OCI-LY7 (cell line): ENCODE results near the gene KLK15. TPM values are rescaled to one million over a fixed set of nuclear protein-coding genes. Genes with fewer than 3 reads are reported as not detected.

Experiments
- BruUV-seq: library from RNA; stranded (reverse); fragments of 400-500 nt; replicated peaks from 2 replicates; lab custom pipeline; 2021; lab: Mats Ljungman, UMichigan
- CTCF ChIA-PET: fragments of 300-600 bp; sonication (Branson Sonifier 250); formaldehyde crosslinking; loops from one replicate; lab custom pipeline; 2022; ENCODE audit warnings: antibody characterized with exemption; ENCODE audit not compliant: unreplicated experiment; lab: Charles Lee
- POLR2A ChIA-PET: fragments of 300-600 bp; sonication (Branson Sonifier 250); formaldehyde crosslinking; loops from one replicate; lab custom pipeline; 2022; ENCODE audit warnings: antibody characterized with exemption; lab: Charles Lee
- DNase-seq: peaks from one replicate; pipeline ENCODE4 v3.0.0-alpha.2; 2015; ENCODE audit warnings: low spot score
- H2AFZ ChIP-seq: fragments of 200-600 bp; sonication (generic), shearing (Covaris generic); 2 replicates; pipeline ENCODE4 v1.6.1; 2014; ENCODE audit warnings: mild to moderate bottlenecking, antibody characterized with exemption, low read length, moderate library complexity
- H3K27ac ChIP-seq: fragments of 200-600 bp; sonication (generic); 2 replicates; pipeline ENCODE4 v1.5.1; 2014; ENCODE audit warnings: mixed run types, low read depth, mild to moderate bottlenecking, moderate library complexity, low read length, inconsistent platforms; ENCODE audit not compliant: poor library complexity, severe bottlenecking
- H3K36me3 ChIP-seq: fragments of 200-600 bp; sonication (generic); 2 replicates; pipeline ENCODE4 v1.6.1; 2014; ENCODE audit warnings: mild to moderate bottlenecking, antibody characterized with exemption, low read length, moderate library complexity, mixed read lengths; ENCODE audit not compliant: insufficient read depth
- H3K4me1 ChIP-seq: fragments of 200-600 bp; sonication (generic); 2 replicates; pipeline ENCODE4 v1.5.1; 2014; ENCODE audit warnings: mild to moderate bottlenecking, low read length; ENCODE audit not compliant: insufficient read depth, poor library complexity, severe bottlenecking
- H3K4me2 ChIP-seq: fragments of 200-600 bp; sonication (generic); 2 replicates; pipeline ENCODE4 v1.6.1; 2014; ENCODE audit warnings: mild to moderate bottlenecking, low read length
- H3K4me3 ChIP-seq: fragments of 200-600 bp; sonication (generic); 2 replicates; pipeline ENCODE4 v1.5.1; 2014; ENCODE audit warnings: mild to moderate bottlenecking, low read depth, low read length; ENCODE audit not compliant: poor library complexity, severe bottlenecking
- H3K79me2 ChIP-seq: fragments of 200-600 bp; sonication (generic); 2 replicates; pipeline ENCODE4 v1.6.1; 2016; ENCODE audit warnings: low read depth, mild to moderate bottlenecking, low read length, moderate library complexity, mixed read lengths; ENCODE audit not compliant: insufficient read depth
- H3K9me2 ChIP-seq: fragments of 200-600 bp; sonication (generic); 2 replicates; pipeline ENCODE4 v1.6.1; 2016; ENCODE audit warnings: mild to moderate bottlenecking, low read length, mixed read lengths; ENCODE audit not compliant: insufficient read depth
- H3K9me3 ChIP-seq: fragments of 200-600 bp; sonication (generic); 2 replicates; pipeline ENCODE4 v1.6.1; 2014; ENCODE audit warnings: mild to moderate bottlenecking, mixed run types, low read length, mixed read lengths
- H4K20me1 ChIP-seq: fragments of 200-600 bp; sonication (generic); 2 replicates; pipeline ENCODE4 v1.6.1; 2014; ENCODE audit warnings: mild to moderate bottlenecking, antibody characterized with exemption, low read length, moderate library complexity, mixed read lengths; ENCODE audit not compliant: insufficient read depth
- EZH2phosphoT487 ChIP-seq: fragments of 200-600 bp; sonication (generic); IDR thresholded peaks from 2 replicates; pipeline ENCODE4 v1.6.1; 2018; ENCODE audit warnings: low read depth, borderline replicate concordance, mild to moderate bottlenecking, mixed run types, antibody characterized with exemption, low read length, moderate library complexity, mixed read lengths
- intact Hi-C: fragments of 100-400 bp; cut with micrococcal nuclease; formaldehyde crosslinking; loops from one replicate; pipeline ENCODE4 v1.10.0; 2022; ENCODE audit not compliant: unreplicated experiment
- total RNA-seq, 2 experiments: library from RNA; depleted of rRNA in 1 of 2; stranded (reverse); fragments of >200 nt in 1 of 2; shearing (Covaris generic) in 1 of 2; gene quantifications; 2 replicates each; pipeline ENCODE4 v1.2.3, GENCODE V29; 2014 to 2022
- TF ChIP-seq, protein P1 (sequence below): fragments of 200-600 bp; sonication (generic); conservative IDR thresholded peaks from 2 replicates; pipeline ENCODE4 v1.5.1; 2014; ENCODE audit warnings: mild to moderate bottlenecking, antibody characterized with exemption, low read length, moderate library complexity, mixed read lengths

Gene KLK15
- total RNA-seq, 2 experiments from 2014 or later, result not detected

DNA sequence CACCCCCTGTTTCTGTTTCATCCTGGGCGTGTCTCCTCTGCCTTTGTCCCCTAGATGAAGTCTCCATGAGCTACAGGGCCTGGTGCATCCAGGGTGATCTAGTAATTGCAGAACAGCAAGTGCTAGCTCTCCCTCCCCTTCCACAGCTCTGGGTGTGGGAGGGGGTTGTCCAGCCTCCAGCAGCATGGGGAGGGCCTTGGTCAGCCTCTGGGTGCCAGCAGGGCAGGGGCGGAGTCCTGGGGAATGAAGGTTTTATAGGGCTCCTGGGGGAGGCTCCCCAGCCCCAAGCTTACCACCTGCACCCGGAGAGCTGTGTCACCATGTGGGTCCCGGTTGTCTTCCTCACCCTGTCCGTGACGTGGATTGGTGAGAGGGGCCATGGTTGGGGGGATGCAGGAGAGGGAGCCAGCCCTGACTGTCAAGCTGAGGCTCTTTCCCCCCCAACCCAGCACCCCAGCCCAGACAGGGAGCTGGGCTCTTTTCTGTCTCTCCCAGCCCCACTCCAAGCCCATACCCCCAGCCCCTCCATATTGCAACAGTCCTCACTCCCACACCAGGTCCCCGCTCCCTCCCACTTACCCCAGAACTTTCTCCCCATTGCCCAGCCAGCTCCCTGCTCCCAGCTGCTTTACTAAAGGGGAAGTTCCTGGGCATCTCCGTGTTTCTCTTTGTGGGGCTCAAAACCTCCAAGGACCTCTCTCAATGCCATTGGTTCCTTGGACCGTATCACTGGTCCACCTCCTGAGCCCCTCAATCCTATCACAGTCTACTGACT lies 21.4 kb upstream of the KLK15 start, which contains the start of gene KLK3:
Gene KLK3, plus strand, starts transcription at position 280 of the 775 bp plus-strand sequence. Its CDS starts 41 bp downstream, at position 321.
- no peak within 1 kb of the TSS for H2AFZ ChIP-seq
- no peak within 1 kb of the TSS for H3K4me2 ChIP-seq
- no peak for TF ChIP-seq EZH2phosphoT487
- TF ChIP-seq, protein P1, sequence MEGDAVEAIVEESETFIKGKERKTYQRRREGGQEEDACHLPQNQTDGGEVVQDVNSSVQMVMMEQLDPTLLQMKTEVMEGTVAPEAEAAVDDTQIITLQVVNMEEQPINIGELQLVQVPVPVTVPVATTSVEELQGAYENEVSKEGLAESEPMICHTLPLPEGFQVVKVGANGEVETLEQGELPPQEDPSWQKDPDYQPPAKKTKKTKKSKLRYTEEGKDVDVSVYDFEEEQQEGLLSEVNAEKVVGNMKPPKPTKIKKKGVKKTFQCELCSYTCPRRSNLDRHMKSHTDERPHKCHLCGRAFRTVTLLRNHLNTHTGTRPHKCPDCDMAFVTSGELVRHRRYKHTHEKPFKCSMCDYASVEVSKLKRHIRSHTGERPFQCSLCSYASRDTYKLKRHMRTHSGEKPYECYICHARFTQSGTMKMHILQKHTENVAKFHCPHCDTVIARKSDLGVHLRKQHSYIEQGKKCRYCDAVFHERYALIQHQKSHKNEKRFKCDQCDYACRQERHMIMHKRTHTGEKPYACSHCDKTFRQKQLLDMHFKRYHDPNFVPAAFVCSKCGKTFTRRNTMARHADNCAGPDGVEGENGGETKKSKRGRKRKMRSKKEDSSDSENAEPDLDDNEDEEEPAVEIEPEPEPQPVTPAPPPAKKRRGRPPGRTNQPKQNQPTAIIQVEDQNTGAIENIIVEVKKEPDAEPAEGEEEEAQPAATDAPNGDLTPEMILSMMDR, result no peak
- CTCF ChIA-PET, result no interaction called here
- POLR2A ChIA-PET, result no interaction called here
- no peaks in the 10 kb centered on the region for H3K9me3 ChIP-seq
- H3K9me2 ChIP-seq, result no peaks in the 10 kb centered on the region
- H3K4me1 ChIP-seq, result no peaks in the 10 kb centered on the region
- no peaks in the 10 kb centered on the region for H3K79me2 ChIP-seq
- H3K27ac ChIP-seq, result no peak within 1 kb of the TSS
- no peak within 1 kb of the TSS for H3K4me3 ChIP-seq
- H3K36me3 ChIP-seq, result no peaks in the 10 kb centered on the region
- no peak for DNase-seq
- intact Hi-C loops, result no loop called here
- H4K20me1 ChIP-seq, result no peaks in the 10 kb centered on the region
- no TSS peak for BruUV-seq

DNA sequence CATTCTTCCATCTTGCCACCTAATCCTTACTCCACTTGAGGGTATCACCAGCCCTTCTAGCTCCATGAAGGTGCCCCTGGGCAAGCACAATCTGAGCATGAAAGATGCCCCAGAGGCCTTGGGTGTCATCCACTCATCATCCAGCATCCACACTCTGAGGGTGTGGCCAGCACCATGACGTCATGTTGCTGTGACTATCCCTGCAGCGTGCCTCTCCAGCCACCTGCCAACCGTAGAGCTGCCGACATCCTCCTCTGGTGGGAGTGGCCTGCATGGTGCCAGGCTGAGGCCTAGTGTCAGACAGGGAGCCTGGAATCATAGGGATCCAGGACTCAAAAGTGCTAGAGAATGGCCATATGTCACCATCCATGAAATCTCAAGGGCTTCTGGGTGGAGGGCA lies 18.2 kb upstream of the KLK15 start:
- H3K4me1 ChIP-seq, result no peaks in the 10 kb centered on the region
- H4K20me1 ChIP-seq, result no peaks in the 10 kb centered on the region
- H3K36me3 ChIP-seq, result no peaks in the 10 kb centered on the region
- POLR2A ChIA-PET, result no interaction called here
- no peaks in the 10 kb centered on the region for H3K9me2 ChIP-seq
- TF ChIP-seq, protein P1, result no peak
- no peak for TF ChIP-seq EZH2phosphoT487
- no peak overlapping the region for H3K27ac ChIP-seq
- H3K9me3 ChIP-seq, result no peaks in the 10 kb centered on the region
- no TSS peak for BruUV-seq
- H2AFZ ChIP-seq, result no peak overlapping the region
- DNase-seq, result no peak
- H3K4me2 ChIP-seq, result no peak overlapping the region
- intact Hi-C loops, result no loop called here
- H3K4me3 ChIP-seq, result no peak overlapping the region
- CTCF ChIA-PET, result no interaction called here
- H3K79me2 ChIP-seq, result no peaks in the 10 kb centered on the region

DNA sequence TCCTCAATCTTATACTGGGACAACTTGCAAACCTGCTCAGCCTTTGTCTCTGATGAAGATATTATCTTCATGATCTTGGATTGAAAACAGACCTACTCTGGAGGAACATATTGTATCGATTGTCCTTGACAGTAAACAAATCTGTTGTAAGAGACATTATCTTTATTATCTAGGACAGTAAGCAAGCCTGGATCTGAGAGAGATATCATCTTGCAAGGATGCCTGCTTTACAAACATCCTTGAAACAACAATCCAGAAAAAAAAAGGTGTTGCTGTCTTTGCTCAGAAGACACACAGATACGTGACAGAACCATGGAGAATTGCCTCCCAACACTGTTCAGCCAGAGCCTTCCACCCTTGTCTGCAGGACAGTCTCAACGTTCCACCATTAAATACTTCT lies 17.4 kb upstream of the KLK15 start:
- H3K79me2 ChIP-seq, result no peaks in the 10 kb centered on the region
- H3K9me2 ChIP-seq, result no peaks in the 10 kb centered on the region
- H2AFZ ChIP-seq, result no peak overlapping the region
- ChIA-PET CTCF (no interaction called here), POLR2A (no interaction called here)
- H3K9me3 ChIP-seq, result no peaks in the 10 kb centered on the region
- no peaks in the 10 kb centered on the region for H3K4me1 ChIP-seq
- no peak overlapping the region for H3K4me3 ChIP-seq
- TF ChIP-seq EZH2phosphoT487, result no peak
- TF ChIP-seq, protein P1, result no peak
- H4K20me1 ChIP-seq, result no peaks in the 10 kb centered on the region
- H3K27ac ChIP-seq, result no peak overlapping the region
- BruUV-seq, result no TSS peak
- no peak overlapping the region for H3K4me2 ChIP-seq
- no peak for DNase-seq
- intact Hi-C loops, result no loop called here
- no peaks in the 10 kb centered on the region for H3K36me3 ChIP-seq
